Activated CD4-positive, alpha-beta T cell treated with anti-CD3 and anti-CD28 coated beads, Interleukin-10, Interleukin-2, amounts not matched to agents 100 ng/mL and 50 ng/mL, durations not matched to agents 16 hours and 8 hours (primary cell): ENCODE data around the gene DRAM2.
"Not testable (repeated sequence)": the region's sequence is repeated elsewhere in the genome, so short reads cannot be mapped to it uniquely, and the experiment has no call there.

Experiments
- DNase-seq: peaks from one replicate; pipeline ENCODE4 v3.0.0-alpha.2; 2020

DRAM2 gene

DNA sequence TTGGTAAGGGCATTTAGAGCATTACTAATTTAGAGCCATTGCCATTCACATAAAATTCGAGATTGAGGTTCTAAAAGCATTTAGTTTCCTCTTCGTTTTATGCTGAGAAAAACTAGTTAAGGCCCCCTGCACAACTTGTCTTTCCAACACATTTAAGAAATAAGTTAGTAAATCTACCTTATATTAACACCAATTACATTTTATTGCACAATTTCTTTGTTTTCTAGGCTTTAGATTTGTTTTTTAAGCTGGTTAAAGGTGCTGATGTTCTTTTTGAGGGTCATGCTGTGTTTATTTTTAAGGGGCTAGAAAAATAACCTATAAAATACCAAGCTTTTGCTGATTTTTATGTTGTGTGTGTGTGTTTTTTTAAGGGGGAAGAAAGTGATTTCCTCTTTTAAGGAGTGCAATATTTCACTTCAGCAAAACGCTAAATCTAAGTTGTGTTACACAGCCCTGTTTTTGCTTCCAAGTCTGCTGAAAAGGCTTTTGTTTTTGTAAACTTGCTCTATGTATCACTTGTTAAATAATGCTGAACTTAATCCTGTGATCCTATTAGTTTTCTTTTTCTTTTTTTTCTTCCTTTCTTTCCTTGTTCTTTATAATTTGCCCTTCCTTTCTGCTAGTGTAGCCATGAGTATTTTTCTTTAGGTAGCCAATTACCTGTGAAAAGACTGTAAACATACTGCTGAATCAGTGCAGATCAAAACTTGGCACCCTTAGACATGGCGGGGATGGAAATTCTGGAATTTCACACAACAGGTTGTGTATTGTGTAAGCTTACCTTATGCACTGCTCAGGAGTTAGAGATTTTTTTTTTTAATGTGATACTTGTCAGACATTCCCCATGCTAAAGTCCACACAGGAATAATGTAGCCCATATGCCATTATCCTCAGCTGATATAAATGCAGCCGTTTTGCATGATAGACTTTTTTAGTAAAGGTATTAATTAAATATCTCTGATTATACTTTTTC, 1.6 kb upstream of the DRAM2 start:
- no peak for DNase-seq

- DNase-seq: no peak
Measured at GRCh38 chr1:111140680-111140967, 731 bp upstream of the DRAM2 start.

DNA sequence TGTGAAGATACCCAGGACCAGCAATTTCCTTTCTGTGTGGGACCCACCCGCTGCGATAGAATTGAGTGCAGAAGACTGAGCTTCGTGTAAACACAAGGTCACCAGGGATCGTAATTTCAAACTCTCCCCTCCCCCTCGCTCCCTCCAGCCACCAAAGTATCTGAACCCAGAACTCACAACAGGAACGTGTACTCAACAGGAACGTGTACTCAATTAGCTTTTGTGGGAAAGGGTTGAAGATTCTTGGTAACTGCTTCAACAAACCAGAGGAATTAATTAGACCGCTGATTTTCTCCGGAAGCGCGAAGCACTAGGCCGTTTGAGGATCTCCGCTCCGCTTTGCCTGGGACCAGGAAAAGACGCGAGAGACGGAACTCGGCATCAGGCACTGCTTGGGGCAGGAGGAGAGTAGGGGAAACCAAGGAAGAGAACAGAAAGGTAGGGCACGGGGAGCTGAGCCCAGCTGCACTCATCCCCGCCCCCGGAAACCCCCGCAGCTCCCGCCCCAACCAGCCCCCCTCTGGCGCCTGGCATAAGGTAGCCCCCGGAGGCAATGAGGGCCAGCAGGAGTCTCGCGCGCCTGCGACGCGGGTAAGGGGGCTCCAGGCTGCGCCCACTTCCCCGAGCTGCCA, 453 bp downstream of the DRAM2 start:
- DNase-seq: peak; percentile 61

DNA sequence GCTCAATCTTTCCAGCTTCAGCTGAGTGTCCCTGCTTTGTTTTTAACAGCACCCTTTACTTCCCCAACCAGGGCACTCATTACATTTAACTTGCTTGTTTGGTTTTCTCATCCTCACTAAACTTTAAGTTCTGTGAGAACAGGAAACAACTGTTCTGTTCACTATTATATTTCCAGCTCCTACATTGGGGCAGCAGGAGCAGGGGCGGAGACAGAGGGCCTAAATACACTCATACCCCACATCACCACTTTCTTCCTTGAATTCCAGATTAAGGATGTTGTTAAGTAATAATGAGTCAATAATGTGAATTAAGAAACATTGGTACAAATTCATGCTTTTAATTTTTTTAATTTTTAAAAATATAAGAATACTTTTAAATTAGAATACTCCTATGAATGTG, 6.0 kb downstream of the DRAM2 start:
- no peak for DNase-seq

GRCh38 chr1:111131693-111132092, 8.2 kb downstream of the DRAM2 start:
- no peak for DNase-seq

DNA sequence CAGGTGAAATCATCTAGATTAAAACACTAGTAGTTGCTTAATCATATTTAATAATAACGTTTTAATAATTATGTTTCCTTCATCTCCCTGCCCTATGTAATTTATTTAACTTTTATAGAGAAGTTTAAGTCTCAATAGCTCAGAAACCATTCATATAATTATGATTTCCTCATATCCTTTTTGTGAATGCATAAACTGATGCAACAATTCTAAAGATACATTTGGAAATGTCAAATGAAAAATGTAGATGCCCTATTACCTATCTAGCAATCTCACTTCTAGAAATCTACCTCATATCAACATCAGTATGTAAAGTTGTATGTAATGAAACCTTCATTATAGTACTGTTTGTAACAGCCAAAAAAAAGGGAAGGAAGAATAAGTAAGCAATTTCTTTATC, 10.5 kb downstream of the DRAM2 start:
- no peak for DNase-seq

DNA sequence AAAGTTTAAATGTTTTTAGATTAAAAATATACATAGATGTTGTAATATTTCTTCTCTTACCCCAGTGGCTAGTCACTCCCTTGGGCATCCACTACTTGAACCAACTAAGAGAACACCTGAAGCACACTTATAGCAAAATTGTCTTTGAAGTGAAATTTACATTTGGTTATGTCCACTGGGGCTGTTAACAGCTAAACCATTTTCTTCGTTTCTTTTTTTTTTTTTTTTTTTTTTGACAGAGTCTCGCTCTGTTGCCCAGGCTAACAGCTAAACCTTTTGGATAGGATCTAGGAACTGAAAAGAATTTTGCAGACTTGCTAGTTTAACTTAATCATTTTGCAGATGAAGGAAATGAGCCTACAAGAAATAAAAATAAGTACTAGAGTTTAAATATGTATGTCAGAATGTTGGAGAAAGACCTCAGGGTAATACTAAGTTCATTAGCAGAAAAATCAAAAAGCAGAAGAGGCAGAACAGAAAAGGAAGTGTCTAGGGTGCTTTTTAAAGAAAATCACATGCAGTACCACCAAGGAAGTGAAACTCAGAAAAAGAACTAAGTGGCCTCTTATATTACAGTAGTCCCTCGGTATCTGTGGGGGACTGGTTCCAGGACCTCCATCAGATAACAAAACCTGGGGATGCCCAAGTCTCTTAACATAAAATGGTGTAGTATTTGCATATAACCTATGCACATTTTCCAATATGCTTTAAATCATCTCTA, 11.8 kb downstream of the DRAM2 start:
- no peak for DNase-seq

DNA sequence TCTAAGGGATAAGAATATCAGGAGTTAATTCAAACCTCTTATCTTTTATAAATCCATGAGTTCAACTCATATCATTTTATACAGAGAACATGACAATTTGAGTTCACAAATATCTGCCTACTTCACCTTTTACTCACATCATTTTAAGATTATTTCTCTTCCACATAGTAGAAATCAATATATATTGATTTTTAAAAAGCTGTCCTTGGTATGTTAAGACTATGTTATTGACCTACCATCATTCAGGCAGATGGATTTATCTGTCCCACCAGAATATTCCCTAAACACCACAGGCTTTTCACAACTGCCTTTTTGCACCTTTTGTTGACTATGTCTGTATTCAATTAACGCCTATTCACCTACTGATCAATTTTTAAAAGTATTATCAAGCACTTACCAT, 13.5 kb downstream of the DRAM2 start:
- DNase-seq: no peak

DNA sequence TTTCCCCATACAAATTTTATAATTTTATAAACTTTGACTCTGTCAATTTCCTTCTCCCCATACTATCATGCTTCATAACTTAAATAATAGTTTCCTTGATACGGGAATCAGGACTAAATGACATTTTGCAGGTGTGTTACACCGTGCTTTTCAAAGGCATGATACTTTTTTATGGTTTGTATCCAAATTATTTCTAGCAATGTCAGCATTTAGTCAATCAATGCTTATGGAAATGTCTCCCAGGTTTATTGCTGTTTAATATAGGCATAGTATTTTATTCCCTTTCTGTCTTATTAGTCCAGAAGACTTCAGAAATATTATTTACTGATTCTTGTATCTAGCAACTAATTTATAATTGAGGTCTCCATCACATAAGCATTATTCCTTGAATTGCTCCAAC, 23.4 kb downstream of the DRAM2 start:
- no peak for DNase-seq

- no peak for DNase-seq
Measured at GRCh38 chr1:111110197-111110899, 29.5 kb downstream of the DRAM2 start.

DNA sequence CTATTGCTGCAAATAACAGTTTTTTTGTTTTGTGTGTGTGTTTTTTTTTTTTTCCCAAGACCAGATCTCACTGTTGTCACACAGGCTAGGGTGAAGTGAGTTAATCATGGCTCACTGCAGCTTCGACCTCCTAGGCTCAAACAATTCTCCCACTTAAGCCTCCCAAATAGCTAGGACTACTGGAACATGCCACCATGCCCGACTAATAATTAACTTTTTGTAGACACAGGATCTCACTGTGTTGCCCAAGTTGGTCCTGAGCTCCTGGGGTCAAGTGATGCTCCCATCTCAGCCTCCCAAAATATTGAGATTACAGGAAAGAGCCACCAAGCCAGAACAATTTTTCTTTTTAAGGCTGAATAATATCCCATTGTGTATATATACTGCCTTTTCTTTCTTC, 34.9 kb downstream of the DRAM2 start:
- DNase-seq: no peak

DNA sequence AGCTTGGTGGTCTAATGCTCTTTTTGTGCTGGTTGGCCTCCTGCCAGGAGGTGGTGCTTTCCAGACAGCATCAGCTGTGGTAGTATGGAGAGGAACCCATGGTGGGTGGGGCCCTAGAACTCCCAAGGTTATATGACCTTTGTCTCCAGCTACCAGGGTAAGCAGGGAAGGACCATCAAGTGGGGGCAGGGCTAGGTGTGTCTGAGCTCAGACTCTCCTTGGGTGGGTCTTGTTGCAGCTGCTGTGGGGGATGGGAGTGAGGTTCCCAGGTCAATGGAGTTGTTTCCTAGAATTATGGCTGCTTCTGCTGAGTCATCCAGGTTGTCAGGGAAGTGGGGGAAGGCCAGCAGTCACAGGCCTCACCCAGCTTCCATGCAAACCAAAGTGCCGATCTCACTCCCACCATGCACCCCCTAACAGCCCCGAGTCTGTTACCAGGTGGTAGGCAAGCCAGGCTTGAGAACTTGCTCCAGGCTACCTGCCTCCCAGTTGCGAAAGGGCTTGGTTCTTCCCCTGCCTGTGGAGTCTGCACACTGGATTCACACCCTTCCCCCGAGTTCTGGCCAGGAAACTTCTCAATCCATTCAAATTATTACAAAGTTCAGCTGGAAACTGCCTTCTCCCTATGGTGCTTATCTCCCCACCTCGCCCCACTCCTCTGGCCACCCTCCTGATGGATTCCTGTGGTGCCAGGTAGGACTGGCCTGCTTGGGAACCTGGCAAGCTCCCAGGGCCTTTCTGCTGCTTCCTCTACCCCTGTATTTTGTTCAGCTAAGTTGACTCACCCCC, 37.8 kb downstream of the DRAM2 start:
- DNase-seq: no peak

DNA sequence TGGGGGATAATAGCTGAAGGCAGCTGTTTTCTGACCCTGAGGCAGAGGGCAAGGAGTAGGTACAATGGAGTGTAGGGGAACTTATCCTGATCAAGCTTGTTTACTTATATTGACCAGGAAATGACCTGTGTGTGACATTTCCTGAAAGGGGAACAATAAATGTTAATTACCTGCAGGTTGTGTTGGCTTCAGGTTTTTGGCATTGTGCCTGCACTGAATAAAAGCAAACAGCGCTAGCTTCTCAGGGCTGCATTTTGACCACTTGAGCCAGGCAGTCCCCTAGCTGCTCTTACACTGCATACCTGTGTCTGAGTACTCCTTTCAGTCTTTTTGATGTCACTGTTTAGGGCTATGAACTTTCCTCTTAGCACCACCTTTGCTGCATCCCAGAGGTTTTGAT, 40.6 kb downstream of the DRAM2 start:
- DNase-seq: no peak

GRCh38 chr1:111097356-111098099, 42.4 kb downstream of the DRAM2 start:
- DNase-seq: no peak

GRCh38 chr1:111095421-111095820, 44.5 kb downstream of the DRAM2 start:
- DNase-seq: not testable (repeated sequence)

- no peak for DNase-seq
Measured at GRCh38 chr1:111089638-111090037, 50.3 kb downstream of the DRAM2 start.

DNA sequence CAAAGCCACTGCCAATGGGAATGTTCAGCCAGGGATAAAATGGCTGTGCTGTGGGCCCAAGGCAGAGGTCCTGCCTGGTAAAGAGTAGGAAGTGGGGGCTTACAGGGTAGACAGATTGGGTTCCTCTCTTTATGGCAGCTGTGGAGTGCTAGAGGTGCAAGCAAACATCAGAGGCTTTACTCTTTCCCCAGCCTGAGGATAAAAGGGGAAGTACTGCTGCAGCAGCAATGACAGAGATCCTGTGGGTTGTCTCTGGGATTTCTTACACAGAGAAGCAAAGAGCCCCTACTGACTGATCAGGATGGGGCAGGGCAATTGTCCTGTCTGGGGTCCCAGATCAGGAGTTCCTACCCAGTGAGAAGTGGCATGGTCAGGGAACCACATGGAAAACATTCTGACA, 54.2 kb downstream of the DRAM2 start:
- no peak for DNase-seq

GRCh38 chr1:111084999-111085398, 54.9 kb downstream of the DRAM2 start:
- no peak for DNase-seq

GRCh38 chr1:111082421-111083203, 57.3 kb downstream of the DRAM2 start:
- DNase-seq: no peak

DNA sequence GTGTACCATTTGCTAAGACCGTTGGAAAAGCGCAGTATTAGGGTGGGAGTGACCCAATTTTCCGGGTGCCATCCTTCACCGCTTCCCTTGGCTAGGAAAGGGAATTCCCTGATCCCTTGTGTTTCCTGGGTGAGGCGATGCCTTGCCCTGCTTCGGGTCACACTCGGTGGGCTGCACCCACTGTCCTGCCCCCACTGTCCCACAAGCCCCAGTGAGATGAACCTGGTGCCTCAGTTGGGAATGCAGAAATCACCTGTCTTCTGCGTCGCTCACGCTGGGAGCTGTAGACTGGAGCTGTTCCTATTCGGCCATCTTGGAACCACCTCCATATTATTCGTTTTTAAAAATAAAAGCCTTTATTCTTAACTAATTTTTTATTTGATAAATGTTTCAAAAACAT, 60.6 kb downstream of the DRAM2 start:
- DNase-seq: not testable (repeated sequence)

DNA sequence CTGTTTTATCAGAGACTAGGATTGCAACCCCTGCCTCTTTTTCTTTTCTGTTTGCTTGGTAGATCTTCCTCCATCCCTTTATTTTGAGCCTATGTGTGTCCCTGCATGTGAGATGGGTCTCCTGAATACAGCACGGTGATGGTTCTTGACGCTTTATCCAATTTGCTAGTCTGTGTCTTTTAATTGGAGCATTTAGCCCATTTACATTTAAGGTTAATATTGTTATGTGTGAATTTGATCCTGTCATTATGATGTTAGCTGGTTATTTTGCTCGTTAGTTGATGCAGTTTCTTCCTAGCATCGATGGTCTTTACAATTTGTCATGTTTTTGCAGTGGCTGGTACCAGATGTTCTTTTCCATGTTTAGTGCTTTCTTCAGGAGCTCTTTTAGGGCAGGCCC, 62.6 kb downstream of the DRAM2 start:
- not testable (repeated sequence) for DNase-seq
